GM10266 (cell line): ENCODE results near the gene IFITM2.
"Not testable (repeated sequence)": the region's sequence is repeated elsewhere in the genome, so short reads cannot be mapped to it uniquely, and the experiment has no call there.

Experiments
- DNase-seq: peaks from one replicate; pipeline ENCODE4 v3.0.0; 2012; ENCODE audit errors: extremely low spot score
- TF ChIP-seq, protein P1 (sequence below): IDR thresholded peaks from 2 replicates; pipeline ENCODE4 v1.5.1; 2012; ENCODE audit warnings: mild to moderate bottlenecking, low read depth; ENCODE audit not compliant: control insufficient read depth, insufficient read depth; ENCODE audit errors: missing control alignments

IFITM2 gene

DNA sequence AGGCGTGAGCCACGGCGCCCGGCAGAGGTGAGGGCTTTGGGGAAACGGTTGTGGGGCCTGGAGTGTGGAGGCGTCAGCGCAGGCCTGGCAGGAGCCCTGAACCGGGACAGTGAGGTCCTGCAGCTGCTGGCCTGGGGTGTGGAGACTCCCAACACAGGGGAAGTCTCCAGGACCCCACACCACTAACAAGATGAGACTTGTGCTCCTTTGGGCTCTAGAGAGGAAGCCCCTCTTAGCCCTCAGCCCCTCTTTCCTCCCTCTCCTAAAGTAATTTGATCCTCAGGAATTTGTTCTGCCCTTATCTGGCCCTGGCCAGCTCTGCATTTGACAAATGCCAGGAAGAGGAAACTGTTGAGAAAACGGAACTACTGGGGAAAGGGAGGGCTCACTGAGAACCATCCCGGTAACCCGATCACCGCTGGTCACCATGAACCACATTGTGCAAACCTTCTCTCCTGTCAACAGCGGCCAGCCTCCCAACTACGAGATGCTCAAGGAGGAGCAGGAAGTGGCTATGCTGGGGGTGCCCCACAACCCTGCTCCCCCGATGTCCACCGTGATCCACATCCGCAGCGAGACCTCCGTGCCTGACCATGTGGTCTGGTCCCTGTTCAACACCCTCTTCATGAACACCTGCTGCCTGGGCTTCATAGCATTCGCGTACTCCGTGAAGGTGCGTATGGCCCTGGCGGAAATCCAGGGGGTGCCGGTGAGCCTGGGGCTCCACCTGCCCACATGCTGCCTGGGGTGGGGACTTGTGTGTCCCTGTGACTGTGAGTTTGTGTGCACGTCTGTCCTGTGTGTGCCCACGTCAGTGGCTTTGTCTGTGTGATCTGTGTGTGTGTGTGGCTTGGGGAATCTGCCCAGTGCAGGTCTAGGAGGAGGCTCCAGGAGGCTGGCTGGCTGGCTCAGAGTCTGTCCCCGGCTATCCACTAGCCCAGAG lies at the start of gene IFITM2:
IFITM2 (plus strand) TSS at position 51 of the 943 bp plus-strand sequence; CDS start at position 428, 377 bp downstream.
- DNase-seq: not testable (repeated sequence)

DNA sequence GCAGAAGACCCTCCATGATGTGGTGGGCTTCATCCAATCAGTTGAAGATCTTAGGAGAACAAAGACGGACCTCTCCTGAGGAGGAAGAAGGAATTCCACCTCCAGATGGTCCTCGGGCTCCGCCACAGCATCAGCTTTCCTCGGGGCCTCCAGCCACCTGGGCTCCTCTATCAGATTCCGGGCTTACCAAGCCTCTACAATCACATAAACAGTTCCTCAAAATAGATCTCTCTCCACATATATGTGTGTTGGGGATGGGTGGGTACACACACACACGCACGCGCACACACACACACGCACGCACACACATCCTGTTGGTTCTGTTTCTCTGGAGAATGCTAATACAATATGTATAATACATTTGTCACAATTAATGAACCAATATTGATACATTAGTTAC lies 48.2 kb upstream of the IFITM2 start:
- TF ChIP-seq, protein P1, sequence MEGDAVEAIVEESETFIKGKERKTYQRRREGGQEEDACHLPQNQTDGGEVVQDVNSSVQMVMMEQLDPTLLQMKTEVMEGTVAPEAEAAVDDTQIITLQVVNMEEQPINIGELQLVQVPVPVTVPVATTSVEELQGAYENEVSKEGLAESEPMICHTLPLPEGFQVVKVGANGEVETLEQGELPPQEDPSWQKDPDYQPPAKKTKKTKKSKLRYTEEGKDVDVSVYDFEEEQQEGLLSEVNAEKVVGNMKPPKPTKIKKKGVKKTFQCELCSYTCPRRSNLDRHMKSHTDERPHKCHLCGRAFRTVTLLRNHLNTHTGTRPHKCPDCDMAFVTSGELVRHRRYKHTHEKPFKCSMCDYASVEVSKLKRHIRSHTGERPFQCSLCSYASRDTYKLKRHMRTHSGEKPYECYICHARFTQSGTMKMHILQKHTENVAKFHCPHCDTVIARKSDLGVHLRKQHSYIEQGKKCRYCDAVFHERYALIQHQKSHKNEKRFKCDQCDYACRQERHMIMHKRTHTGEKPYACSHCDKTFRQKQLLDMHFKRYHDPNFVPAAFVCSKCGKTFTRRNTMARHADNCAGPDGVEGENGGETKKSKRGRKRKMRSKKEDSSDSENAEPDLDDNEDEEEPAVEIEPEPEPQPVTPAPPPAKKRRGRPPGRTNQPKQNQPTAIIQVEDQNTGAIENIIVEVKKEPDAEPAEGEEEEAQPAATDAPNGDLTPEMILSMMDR: no peak
- no peak for DNase-seq

DNA sequence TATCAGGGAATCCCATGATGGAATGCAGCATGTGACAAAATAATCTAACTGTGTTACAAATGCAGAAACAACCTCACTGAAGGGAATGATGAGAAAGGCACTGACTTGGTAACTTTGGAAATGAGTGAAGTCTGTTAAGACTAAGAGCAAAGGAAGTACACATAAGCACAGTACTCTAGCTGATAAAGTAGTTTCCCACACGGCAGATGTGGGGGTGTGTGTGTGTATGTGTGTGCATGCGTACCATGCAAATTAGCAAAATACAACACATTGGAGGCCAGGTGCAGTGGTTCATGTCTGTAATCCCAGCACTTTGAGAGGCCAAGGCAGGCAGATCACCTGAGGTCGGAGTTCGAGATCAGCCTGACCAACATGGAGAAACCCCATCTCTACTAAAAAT lies 46.0 kb upstream of the IFITM2 start:
- TF ChIP-seq, protein P1: no peak
- no peak for DNase-seq

DNA sequence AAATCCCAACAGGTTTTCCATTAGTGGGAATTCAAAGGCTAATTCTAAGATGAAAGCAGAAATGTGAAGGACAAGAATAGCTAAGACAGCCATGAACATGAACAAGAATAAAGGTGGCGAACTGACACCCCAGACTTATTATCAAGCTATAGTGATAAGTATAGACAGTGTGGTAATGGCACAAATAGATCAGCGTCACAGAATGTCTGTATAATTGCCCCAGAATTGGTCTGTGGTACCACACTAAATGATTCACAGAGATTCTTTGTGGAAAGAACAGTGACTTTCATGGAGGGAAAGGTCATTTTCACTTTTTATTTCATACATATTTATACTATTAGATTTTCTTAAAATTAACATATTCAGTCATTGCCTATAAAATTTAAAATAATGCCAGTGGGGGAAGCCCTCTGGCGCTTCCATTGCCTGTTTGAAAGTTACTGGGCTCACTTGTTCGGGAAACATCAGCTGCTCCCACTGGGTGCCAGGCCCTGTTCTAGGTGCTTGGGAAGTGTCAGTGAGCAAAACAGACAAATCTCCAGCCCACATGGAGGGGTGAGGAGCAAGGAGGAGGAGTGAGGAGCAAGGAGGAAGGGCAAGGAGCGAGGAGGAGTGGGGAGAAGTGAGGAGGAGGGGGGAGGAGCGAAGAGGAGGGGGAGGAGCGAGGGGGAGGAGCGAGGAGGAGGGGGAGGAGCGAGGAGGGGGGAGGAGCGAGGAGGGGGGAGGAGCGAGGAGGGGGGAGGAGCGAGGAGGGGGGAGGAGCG lies 40.8 kb upstream of the IFITM2 start:
- TF ChIP-seq, protein P1: no peak
- peak; percentile 47 for DNase-seq

DNA sequence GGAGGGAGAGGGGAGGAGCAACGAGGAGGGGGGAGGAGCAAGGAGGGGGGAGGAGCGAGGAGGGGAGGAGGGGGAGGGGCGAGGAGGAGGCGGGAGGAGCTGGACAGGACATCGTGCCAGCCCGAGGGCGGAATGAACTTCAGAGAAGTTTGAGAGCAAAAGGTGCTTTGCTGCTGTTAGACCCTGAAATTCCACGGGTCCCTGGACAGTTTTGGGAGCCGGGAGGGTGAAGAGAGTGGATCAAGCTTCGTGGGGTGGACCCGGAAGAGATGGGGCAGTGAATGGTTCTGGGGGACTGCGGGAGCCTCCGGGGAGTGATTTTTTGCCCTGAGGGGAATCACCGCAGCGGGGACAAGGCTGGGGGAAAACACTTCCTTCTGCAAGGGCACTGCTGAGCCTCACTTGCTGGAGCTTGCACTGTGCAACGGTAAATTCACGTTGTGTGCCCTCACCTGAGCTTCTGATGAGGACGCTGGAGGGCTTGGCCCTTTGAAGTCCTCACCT lies 40.1 kb upstream of the IFITM2 start:
- TF ChIP-seq, protein P1: no peak
- DNase-seq: peak; percentile 72

DNA sequence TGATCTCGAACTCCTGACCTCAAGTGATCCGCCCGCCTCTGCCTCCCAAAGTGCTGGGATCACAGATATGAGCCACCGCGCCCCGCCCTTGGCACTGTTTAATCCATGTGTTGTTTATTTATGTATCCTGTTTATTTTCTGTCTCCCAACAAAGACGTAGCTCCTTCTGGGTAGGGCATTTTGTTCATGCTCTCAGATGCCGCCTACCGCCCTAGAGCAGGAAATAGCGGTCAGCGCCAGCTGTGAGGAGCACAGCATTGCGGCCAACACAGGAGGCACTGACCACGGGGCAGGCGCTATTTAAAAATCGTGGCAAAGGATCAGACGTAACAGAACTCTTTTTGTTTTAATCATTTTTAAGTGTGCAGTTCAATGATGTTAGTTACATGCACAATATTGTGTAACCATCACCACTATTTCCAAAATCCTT lies 38.9 kb upstream of the IFITM2 start:
- TF ChIP-seq, protein P1: peak; percentile 34
- DNase-seq: not testable (repeated sequence)

DNA sequence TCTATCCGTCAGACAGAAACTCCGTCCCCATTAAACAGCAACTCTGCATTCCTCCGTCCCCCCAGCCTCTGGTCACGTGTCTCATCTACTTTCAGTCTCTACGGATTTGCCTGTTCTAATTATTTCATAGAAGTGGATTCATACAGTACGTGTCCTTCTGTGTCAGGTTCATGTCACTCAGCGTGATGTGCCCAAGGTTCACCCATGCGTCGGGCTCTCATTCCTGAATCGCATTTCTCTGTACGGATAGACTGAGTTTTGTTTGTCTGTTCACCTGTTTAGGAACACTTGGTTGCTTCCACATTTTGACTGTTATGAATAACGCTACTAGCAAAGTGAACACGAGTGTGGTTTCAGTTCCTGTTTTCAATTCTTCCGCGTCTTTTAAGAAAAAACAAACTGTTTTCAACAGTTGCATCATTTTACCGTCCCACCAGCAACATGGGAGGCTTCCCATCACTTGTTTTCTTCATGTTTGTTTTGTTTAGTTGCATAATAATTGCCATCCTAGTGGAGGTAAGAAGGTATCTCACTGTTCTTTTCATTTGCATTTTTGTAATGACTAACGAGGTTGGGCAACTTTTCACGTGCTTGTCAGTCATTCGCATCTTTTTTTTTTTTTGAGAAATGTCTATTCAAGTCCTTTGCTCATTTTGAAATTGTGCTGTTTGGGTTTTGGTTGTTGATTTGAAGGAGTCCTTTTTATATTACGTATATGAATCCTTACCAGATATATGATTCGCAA lies 38.3 kb upstream of the IFITM2 start:
- peak; percentile 78 for DNase-seq
- TF ChIP-seq, protein P1: no peak
